ENCODE measurements around the gene ABCA9.

DNA sequence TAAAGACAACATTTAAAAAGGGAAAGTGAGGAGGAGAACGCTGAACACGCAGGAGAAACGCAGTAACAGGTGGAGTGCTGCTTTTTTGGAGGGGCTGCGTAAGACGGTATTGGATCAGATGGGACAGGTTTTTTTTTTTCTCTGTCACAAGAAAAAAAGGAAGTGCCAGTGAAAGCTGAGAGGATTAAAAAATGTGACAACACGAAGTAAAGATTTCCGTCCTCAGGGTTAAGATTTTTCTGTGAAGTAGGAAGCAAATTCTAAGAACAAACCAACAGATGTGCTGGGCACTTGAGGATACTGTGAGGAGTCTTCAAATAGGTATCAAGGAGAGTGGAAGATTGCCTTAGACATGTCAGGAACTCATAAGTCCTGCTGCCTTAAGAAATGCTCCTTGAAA, 5.8 kb upstream of the ABCA9 start:
- TF ChIP-seq POLR2AphosphoS5 (IDR thresholded peaks at IDR 0.05; ENCODE audit: low read depth) (no peak), EZH2 (IDR thresholded peaks at IDR 0.05; ENCODE audit: low read depth, unreplicated experiment) (no peak), EZH2phosphoT487 (IDR thresholded peaks at IDR 0.05; ENCODE audit: unreplicated experiment) (no peak)
- TF ChIP-seq, protein P1, sequence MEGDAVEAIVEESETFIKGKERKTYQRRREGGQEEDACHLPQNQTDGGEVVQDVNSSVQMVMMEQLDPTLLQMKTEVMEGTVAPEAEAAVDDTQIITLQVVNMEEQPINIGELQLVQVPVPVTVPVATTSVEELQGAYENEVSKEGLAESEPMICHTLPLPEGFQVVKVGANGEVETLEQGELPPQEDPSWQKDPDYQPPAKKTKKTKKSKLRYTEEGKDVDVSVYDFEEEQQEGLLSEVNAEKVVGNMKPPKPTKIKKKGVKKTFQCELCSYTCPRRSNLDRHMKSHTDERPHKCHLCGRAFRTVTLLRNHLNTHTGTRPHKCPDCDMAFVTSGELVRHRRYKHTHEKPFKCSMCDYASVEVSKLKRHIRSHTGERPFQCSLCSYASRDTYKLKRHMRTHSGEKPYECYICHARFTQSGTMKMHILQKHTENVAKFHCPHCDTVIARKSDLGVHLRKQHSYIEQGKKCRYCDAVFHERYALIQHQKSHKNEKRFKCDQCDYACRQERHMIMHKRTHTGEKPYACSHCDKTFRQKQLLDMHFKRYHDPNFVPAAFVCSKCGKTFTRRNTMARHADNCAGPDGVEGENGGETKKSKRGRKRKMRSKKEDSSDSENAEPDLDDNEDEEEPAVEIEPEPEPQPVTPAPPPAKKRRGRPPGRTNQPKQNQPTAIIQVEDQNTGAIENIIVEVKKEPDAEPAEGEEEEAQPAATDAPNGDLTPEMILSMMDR (conservative IDR thresholded peaks at IDR 0.05; ENCODE audit: low read depth in 2 of 2) = no peak
- TF ChIP-seq, protein P2, sequence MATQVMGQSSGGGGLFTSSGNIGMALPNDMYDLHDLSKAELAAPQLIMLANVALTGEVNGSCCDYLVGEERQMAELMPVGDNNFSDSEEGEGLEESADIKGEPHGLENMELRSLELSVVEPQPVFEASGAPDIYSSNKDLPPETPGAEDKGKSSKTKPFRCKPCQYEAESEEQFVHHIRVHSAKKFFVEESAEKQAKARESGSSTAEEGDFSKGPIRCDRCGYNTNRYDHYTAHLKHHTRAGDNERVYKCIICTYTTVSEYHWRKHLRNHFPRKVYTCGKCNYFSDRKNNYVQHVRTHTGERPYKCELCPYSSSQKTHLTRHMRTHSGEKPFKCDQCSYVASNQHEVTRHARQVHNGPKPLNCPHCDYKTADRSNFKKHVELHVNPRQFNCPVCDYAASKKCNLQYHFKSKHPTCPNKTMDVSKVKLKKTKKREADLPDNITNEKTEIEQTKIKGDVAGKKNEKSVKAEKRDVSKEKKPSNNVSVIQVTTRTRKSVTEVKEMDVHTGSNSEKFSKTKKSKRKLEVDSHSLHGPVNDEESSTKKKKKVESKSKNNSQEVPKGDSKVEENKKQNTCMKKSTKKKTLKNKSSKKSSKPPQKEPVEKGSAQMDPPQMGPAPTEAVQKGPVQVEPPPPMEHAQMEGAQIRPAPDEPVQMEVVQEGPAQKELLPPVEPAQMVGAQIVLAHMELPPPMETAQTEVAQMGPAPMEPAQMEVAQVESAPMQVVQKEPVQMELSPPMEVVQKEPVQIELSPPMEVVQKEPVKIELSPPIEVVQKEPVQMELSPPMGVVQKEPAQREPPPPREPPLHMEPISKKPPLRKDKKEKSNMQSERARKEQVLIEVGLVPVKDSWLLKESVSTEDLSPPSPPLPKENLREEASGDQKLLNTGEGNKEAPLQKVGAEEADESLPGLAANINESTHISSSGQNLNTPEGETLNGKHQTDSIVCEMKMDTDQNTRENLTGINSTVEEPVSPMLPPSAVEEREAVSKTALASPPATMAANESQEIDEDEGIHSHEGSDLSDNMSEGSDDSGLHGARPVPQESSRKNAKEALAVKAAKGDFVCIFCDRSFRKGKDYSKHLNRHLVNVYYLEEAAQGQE (IDR thresholded peaks at IDR 0.05; ENCODE audit: unreplicated experiment) = no peak
